CD4-positive, alpha-beta memory T cell (primary cell): ENCODE results near the gene CCDC13. TPM values are rescaled to one million over a fixed set of nuclear protein-coding genes. Genes with fewer than 3 reads are reported as not detected.
A peak's percentile ranks its signal among the peaks of the same experiment; 100 is the strongest.

Experiments
- CTCF ChIA-PET: fragments of 350-600 bp; sonication (Branson Sonifier 250); formaldehyde crosslinking; loops from one replicate; lab custom pipeline; 2021; ENCODE audit warnings: inconsistent platforms; ENCODE audit not compliant: partially characterized antibody; lab: Charles Lee
- POLR2A ChIA-PET: fragments of 350-600 bp; sonication (Branson Sonifier 250); formaldehyde crosslinking; loops from one replicate; lab custom pipeline; 2021; ENCODE audit not compliant: partially characterized antibody; lab: Charles Lee
- DNase-seq, 5 donors: peaks; one replicate each; pipeline versions ENCODE4 v3.0.0 to v3.0.0-alpha.2; 2020 to 2022; ENCODE audit warnings: mixed read lengths in 1 of 5
- H3K27ac ChIP-seq: one replicate; pipeline ENCODE4 v1.7.0; 2013; ENCODE audit warnings: low read depth, low read length
- H3K27me3 ChIP-seq: 2 replicates; pipeline ENCODE4 v1.7.0; 2013; ENCODE audit warnings: mild to moderate bottlenecking, low read length, moderate library complexity; ENCODE audit not compliant: insufficient read depth
- H3K36me3 ChIP-seq: 2 replicates; pipeline ENCODE4 v1.7.0; 2013; ENCODE audit warnings: mild to moderate bottlenecking, low read length, moderate library complexity; ENCODE audit not compliant: insufficient read depth
- H3K4me1 ChIP-seq: 2 replicates; pipeline ENCODE4 v1.7.0; 2013; ENCODE audit warnings: mild to moderate bottlenecking, low read length, moderate library complexity; ENCODE audit not compliant: insufficient read depth
- H3K4me3 ChIP-seq, 2 donors: one replicate each; pipeline ENCODE4 v1.7.0; 2013; ENCODE audit warnings: low read length in 2 of 2, mild to moderate bottlenecking in 1 of 2
- H3K9me3 ChIP-seq, 2 donors: one replicate each; pipeline ENCODE4 v1.7.0; 2013; ENCODE audit warnings: low read length in 2 of 2, control low read depth in 1 of 2; ENCODE audit not compliant: control insufficient read depth in 1 of 2
- H3K27ac Mint-ChIP-seq, 7 donors: one replicate each; pipeline ENCODE4 v1.8.0; 2020 to 2021; ENCODE audit warnings: mixed read lengths in 7 of 7, mild to moderate bottlenecking in 6 of 7, inconsistent platforms in 3 of 7, moderate library complexity in 3 of 7
- H3K27me3 Mint-ChIP-seq, 2 donors: one replicate each; pipeline ENCODE4 v1.8.0; 2020 to 2021; ENCODE audit warnings: mixed read lengths in 2 of 2
- H3K36me3 Mint-ChIP-seq, 2 donors: one replicate each; pipeline ENCODE4 v1.8.0; 2020 to 2021; ENCODE audit warnings: mixed read lengths in 2 of 2, inconsistent platforms in 1 of 2, mild to moderate bottlenecking in 1 of 2
- H3K4me1 Mint-ChIP-seq, 4 donors: one replicate each; pipeline ENCODE4 v1.8.0; 2020 to 2021; ENCODE audit warnings: mixed read lengths in 4 of 4, mild to moderate bottlenecking in 1 of 4
- H3K4me3 Mint-ChIP-seq, 8 donors: one replicate each; pipeline ENCODE4 v1.8.0; 2020 to 2021; ENCODE audit warnings: mixed read lengths in 8 of 8, mild to moderate bottlenecking in 7 of 8, moderate library complexity in 6 of 8, inconsistent platforms in 3 of 8
- H3K9me3 Mint-ChIP-seq, 8 donors: one replicate each; pipeline ENCODE4 v1.8.0; 2020 to 2021; ENCODE audit warnings: mixed read lengths in 8 of 8, mild to moderate bottlenecking in 5 of 8, inconsistent platforms in 3 of 8, moderate library complexity in 1 of 8
- intact Hi-C: fragments of 100-400 bp; cut with micrococcal nuclease; formaldehyde crosslinking; loops from one replicate; pipeline ENCODE4 v1.15.1; 2023
- polyA plus RNA-seq, 2 donors: library from polyadenylated mRNA; unstranded; fragments of 300-500 nt; fragmentation: Illumina TruSeq; gene quantifications; one replicate each; pipeline ENCODE4 v1.2.3, GENCODE V29; 2021
- total RNA-seq, 2 experiments: library from RNA; stranded (reverse); gene quantifications; one replicate each; pipeline ENCODE4 v1.2.3, GENCODE V29; 2021

Gene CCDC13
- total and polyA plus RNA-seq, 4 experiments from 2014 or later: 0.15 to 0.96 (median 0.49) TPM

GRCh38 chr3:42804106-42804830, 31.2 kb upstream of the CCDC13 start, which contains the start of gene HIGD1A:
Gene HIGD1A (minus strand): TSS chr3:42804490. CDS start chr3:42794253, 10,237 bp downstream.
- Histone ChIP-seq H3K4me3 (peak within 1 kb of the TSS; percentile 86 to 88), H3K4me1 (peaks cover 38% of the 10 kb centered on the region), H3K27me3 (no peaks in the 10 kb centered on the region), H3K9me3 (no peaks in the 10 kb centered on the region), H3K27ac (peak within 1 kb of the TSS; percentile 81), H3K36me3 (no peaks in the 10 kb centered on the region)
- peak; percentile 90 to 92 (median 91) for DNase-seq
- Mint-ChIP-seq H3K27me3 (peaks cover 6% of the 10 kb centered on the region in 2 donors), H3K27ac (peak within 1 kb of the TSS; percentile 91 to 99 (median 96)), H3K36me3 (peaks cover 0 to 11% of the 10 kb centered on the region in 2 donors), H3K9me3 (no peaks in the 10 kb centered on the region), H3K4me1 (peaks cover 24 to 57% (median 37%) of the 10 kb centered on the region in 4 donors), H3K4me3 (peak within 1 kb of the TSS; percentile 94 to 98 (median 96))
- intact Hi-C loops: loop anchor here (1.0 to 2.0 kb wide), 4 partner anchors 27 to 222 kb away; partner anchors contain the start of gene CCDC13
- CTCF ChIA-PET: interaction anchor here (1.0 to 4.8 kb wide), 4 partner anchors 10 to 59 kb away, joined by 3 to 15 read pairs (median 5); no protein-coding TSS in a partner anchor
- POLR2A ChIA-PET: interaction anchor here (0.6 to 1.2 kb wide), 6 partner anchors 9 to 376 kb away, joined by 3 read pairs; partner anchors contain the start of gene SEC22C

- ChIA-PET CTCF (interaction anchor here (1.0 to 4.8 kb wide), 5 partner anchors 9 to 24 kb away, joined by 3 to 15 read pairs (median 3); no protein-coding TSS in a partner anchor), POLR2A (interaction anchor here (0.8 to 1.2 kb wide), 6 partner anchors 8 to 377 kb away, joined by 3 to 5 read pairs (median 3); partner anchors contain the start of gene SEC22C)
- no peaks in the 10 kb centered on the region for H3K9me3 Mint-ChIP-seq
- peak overlapping the region; percentile 91 to 99 (median 96) for H3K27ac Mint-ChIP-seq
- Histone ChIP-seq H3K36me3 (no peaks in the 10 kb centered on the region), H3K27me3 (no peaks in the 10 kb centered on the region), H3K4me3 (peak overlapping the region; percentile 86 to 88), H3K9me3 (no peaks in the 10 kb centered on the region), H3K27ac (peak overlapping the region; percentile 81), H3K4me1 (peaks cover 38% of the 10 kb centered on the region)
- H3K27me3 Mint-ChIP-seq: peaks cover 4 to 6% of the 10 kb centered on the region in 2 donors
- H3K36me3 Mint-ChIP-seq: peaks cover 0 to 11% of the 10 kb centered on the region in 2 donors
- H3K4me3 Mint-ChIP-seq: peak overlapping the region; percentile 94 to 98 (median 96)
- peak in 3 of 5 donors; percentile 25 to 52 (median 29) for DNase-seq
- intact Hi-C loops: loop anchor here (1.0 to 2.0 kb wide), 4 partner anchors 28 to 221 kb away; partner anchors contain the start of gene CCDC13
- peaks cover 24 to 57% (median 37%) of the 10 kb centered on the region in 4 donors for H3K4me1 Mint-ChIP-seq
Observed at GRCh38 chr3:42803414-42804105, 30.5 kb upstream of the CCDC13 start.

- H3K27me3 ChIP-seq: no peaks in the 10 kb centered on the region
- Mint-ChIP-seq H3K36me3 (peaks cover 0 to 11% of the 10 kb centered on the region in 2 donors), H3K4me3 (peak overlapping the region; percentile 94 to 98 (median 96)), H3K27me3 (peaks cover 4 to 6% of the 10 kb centered on the region in 2 donors), H3K9me3 (no peaks in the 10 kb centered on the region), H3K4me1 (peaks cover 24 to 57% (median 37%) of the 10 kb centered on the region in 4 donors), H3K27ac (peak overlapping the region; percentile 17 to 96 (median 82))
- H3K36me3 ChIP-seq: no peaks in the 10 kb centered on the region
- DNase-seq: no peak
- H3K9me3 ChIP-seq: no peaks in the 10 kb centered on the region
- ChIA-PET POLR2A (interaction anchor here (0.9 to 1.2 kb wide), 2 partner anchors 9 to 221 kb away, joined by 3 to 5 read pairs; partner anchors contain the start of gene SEC22C), CTCF (interaction anchor here (1.0 to 4.8 kb wide), 4 partner anchors 11 to 23 kb away, joined by 3 to 15 read pairs (median 3); no protein-coding TSS in a partner anchor)
- peak overlapping the region; percentile 86 to 88 for H3K4me3 ChIP-seq
- intact Hi-C loops: no loop called here
- peak overlapping the region; percentile 81 for H3K27ac ChIP-seq
- H3K4me1 ChIP-seq: peaks cover 38% of the 10 kb centered on the region
Observed at GRCh38 chr3:42802876-42803413, 29.9 kb upstream of the CCDC13 start.

- H3K27ac ChIP-seq: no peak overlapping the region
Observed at GRCh38 chr3:42801784-42802183, 28.7 kb upstream of the CCDC13 start.

GRCh38 chr3:42801048-42801620, 28.1 kb upstream of the CCDC13 start:
- H3K36me3 ChIP-seq: no peaks in the 10 kb centered on the region
- H3K9me3 ChIP-seq: no peaks in the 10 kb centered on the region
- peaks cover 24 to 57% (median 39%) of the 10 kb centered on the region in 4 donors for H3K4me1 Mint-ChIP-seq
- H3K36me3 Mint-ChIP-seq: peaks cover 0 to 11% of the 10 kb centered on the region in 2 donors
- H3K9me3 Mint-ChIP-seq: peaks cover 0 to 2% (median 0%) of the 10 kb centered on the region in 8 donors
- intact Hi-C loops: no loop called here
- peaks cover 38% of the 10 kb centered on the region for H3K4me1 ChIP-seq
- no peak overlapping the region for H3K4me3 ChIP-seq
- no peak for DNase-seq
- ChIA-PET CTCF (interaction anchor here (0.9 to 1.3 kb wide), 2 partner anchors 22 to 57 kb away, joined by 3 to 4 read pairs; no protein-coding TSS in a partner anchor), POLR2A (interaction anchor here (1.4 kb wide), 1 partner anchor 18 kb away, joined by 3 read pairs; no protein-coding TSS in a partner anchor)
- peak overlapping the region in 1 of 7 donors; percentile 64 for H3K27ac Mint-ChIP-seq
- peaks cover 2% of the 10 kb centered on the region in 2 donors for H3K27me3 Mint-ChIP-seq
- no peaks in the 10 kb centered on the region for H3K27me3 ChIP-seq
- no peak overlapping the region for H3K27ac ChIP-seq
- no peak overlapping the region for H3K4me3 Mint-ChIP-seq

More at GRCh38 chr3:42801784-42802183, 28.7 kb upstream of the CCDC13 start:
- H3K9me3 Mint-ChIP-seq: no peaks in the 10 kb centered on the region
- peaks cover 24 to 57% (median 37%) of the 10 kb centered on the region in 4 donors for H3K4me1 Mint-ChIP-seq
- H3K36me3 Mint-ChIP-seq: peaks cover 0 to 11% of the 10 kb centered on the region in 2 donors
- intact Hi-C loops: no loop called here
- no peak overlapping the region for H3K27ac Mint-ChIP-seq
- H3K4me3 Mint-ChIP-seq: no peak overlapping the region
- H3K27me3 Mint-ChIP-seq: peaks cover 2 to 4% of the 10 kb centered on the region in 2 donors
- H3K36me3 ChIP-seq: no peaks in the 10 kb centered on the region
- ChIA-PET CTCF (no interaction called here), POLR2A (no interaction called here)
- DNase-seq: no peak
- H3K4me1 ChIP-seq: peaks cover 38% of the 10 kb centered on the region
- H3K27me3 ChIP-seq: no peaks in the 10 kb centered on the region
- H3K4me3 ChIP-seq: no peak overlapping the region
- H3K9me3 ChIP-seq: no peaks in the 10 kb centered on the region

GRCh38 chr3:42800251-42800650, 27.2 kb upstream of the CCDC13 start:
- H3K4me3 Mint-ChIP-seq: no peak overlapping the region
- CTCF ChIA-PET: interaction anchor here (0.7 to 1.3 kb wide), 3 partner anchors 21 to 78 kb away, joined by 3 to 4 read pairs (median 4); no protein-coding TSS in a partner anchor

More at GRCh38 chr3:42800251-42800650, 27.2 kb upstream of the CCDC13 start:
- Histone ChIP-seq H3K4me3 (no peak overlapping the region), H3K27me3 (no peaks in the 10 kb centered on the region), H3K36me3 (no peaks in the 10 kb centered on the region), H3K27ac (no peak overlapping the region), H3K9me3 (no peaks in the 10 kb centered on the region), H3K4me1 (peaks cover 38% of the 10 kb centered on the region)
- intact Hi-C loops: no loop called here
- Mint-ChIP-seq H3K4me1 (peaks cover 28 to 58% (median 39%) of the 10 kb centered on the region in 4 donors), H3K27ac (peak overlapping the region in 2 of 7 donors; percentile 59 to 61), H3K9me3 (peaks cover 0 to 2% (median 0%) of the 10 kb centered on the region in 8 donors), H3K36me3 (peaks cover 0 to 11% of the 10 kb centered on the region in 2 donors), H3K27me3 (no peaks in the 10 kb centered on the region)
- DNase-seq: no peak
- POLR2A ChIA-PET: interaction anchor here (1.4 kb wide), 1 partner anchor 17 kb away, joined by 3 read pairs; no protein-coding TSS in a partner anchor
